ENCODE data around the gene TARS2. TPM values are rescaled to one million over a fixed set of nuclear protein-coding genes. Genes with fewer than 3 reads are reported as not detected.

TARS2 gene
- total and polyA plus RNA-seq, 2 of the 13 experiments (the other 11 are each of a cell fraction or from before 2014, with no cell fraction given) = 21.3 to 22.8 TPM

GRCh38 chr1:150473659-150474058, 13.6 kb upstream of the TARS2 start (continued):
- TF ChIP-seq, protein P1, sequence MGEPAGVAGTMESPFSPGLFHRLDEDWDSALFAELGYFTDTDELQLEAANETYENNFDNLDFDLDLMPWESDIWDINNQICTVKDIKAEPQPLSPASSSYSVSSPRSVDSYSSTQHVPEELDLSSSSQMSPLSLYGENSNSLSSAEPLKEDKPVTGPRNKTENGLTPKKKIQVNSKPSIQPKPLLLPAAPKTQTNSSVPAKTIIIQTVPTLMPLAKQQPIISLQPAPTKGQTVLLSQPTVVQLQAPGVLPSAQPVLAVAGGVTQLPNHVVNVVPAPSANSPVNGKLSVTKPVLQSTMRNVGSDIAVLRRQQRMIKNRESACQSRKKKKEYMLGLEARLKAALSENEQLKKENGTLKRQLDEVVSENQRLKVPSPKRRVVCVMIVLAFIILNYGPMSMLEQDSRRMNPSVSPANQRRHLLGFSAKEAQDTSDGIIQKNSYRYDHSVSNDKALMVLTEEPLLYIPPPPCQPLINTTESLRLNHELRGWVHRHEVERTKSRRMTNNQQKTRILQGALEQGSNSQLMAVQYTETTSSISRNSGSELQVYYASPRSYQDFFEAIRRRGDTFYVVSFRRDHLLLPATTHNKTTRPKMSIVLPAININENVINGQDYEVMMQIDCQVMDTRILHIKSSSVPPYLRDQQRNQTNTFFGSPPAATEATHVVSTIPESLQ (CRISPR knock-in tag; conservative IDR thresholded peaks at IDR 0.05) = no peak
- TF ChIP-seq KMT2B (CRISPR knock-in tag; IDR thresholded peaks at IDR 0.05) (0 out of 2 replicates have a peak, but pooled peaks have one; percentile 50), ZNF550 (CRISPR knock-in tag; IDR thresholded peaks at IDR 0.05; ENCODE audit: borderline replicate concordance) (no peak), ZNF672 (CRISPR knock-in tag; IDR thresholded peaks at IDR 0.05) (no peak), ZNF619 (CRISPR knock-in tag; IDR thresholded peaks at IDR 0.05) (no peak), SATB2 (CRISPR knock-in tag; IDR thresholded peaks at IDR 0.05) (no peak), RBM22 (optimal IDR thresholded peaks at IDR 0.05; ENCODE audit: low read length) (peak; percentile 73), RFX1 (IDR thresholded peaks at IDR 0.05) (no peak), ZNF354B (CRISPR knock-in tag; IDR thresholded peaks at IDR 0.05) (no peak), ZBTB1 (CRISPR knock-in tag; IDR thresholded peaks at IDR 0.05; ENCODE audit: borderline replicate concordance) (no peak), ZFP36 (IDR thresholded peaks at IDR 0.05; ENCODE audit: borderline replicate concordance, low read depth, low read length, partially characterized antibody) (no peak), NCOR1 (IDR thresholded peaks at IDR 0.05; ENCODE audit: borderline replicate concordance, low read length) (no peak; the same call in 1 of the 2 replicates), CHD2 (IDR thresholded peaks at IDR 0.05; ENCODE audit: low read depth, low read length) (no peak), AHDC1 (CRISPR knock-in tag; IDR thresholded peaks at IDR 0.05; ENCODE audit: borderline replicate concordance) (peak; percentile 90; the same call in 1 of the 2 replicates), ZIK1 (CRISPR knock-in tag; IDR thresholded peaks at IDR 0.05; ENCODE audit: borderline replicate concordance, low read depth) (no peak), SP5 (CRISPR knock-in tag; IDR thresholded peaks at IDR 0.05; ENCODE audit: borderline replicate concordance, low read depth) (peak; percentile 62; the same call in 1 of the 2 replicates)
- TF ChIP-seq, protein P2, sequence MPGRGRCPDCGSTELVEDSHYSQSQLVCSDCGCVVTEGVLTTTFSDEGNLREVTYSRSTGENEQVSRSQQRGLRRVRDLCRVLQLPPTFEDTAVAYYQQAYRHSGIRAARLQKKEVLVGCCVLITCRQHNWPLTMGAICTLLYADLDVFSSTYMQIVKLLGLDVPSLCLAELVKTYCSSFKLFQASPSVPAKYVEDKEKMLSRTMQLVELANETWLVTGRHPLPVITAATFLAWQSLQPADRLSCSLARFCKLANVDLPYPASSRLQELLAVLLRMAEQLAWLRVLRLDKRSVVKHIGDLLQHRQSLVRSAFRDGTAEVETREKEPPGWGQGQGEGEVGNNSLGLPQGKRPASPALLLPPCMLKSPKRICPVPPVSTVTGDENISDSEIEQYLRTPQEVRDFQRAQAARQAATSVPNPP (CRISPR knock-in tag; IDR thresholded peaks at IDR 0.05) = no peak
- TF ChIP-seq, protein P3, sequence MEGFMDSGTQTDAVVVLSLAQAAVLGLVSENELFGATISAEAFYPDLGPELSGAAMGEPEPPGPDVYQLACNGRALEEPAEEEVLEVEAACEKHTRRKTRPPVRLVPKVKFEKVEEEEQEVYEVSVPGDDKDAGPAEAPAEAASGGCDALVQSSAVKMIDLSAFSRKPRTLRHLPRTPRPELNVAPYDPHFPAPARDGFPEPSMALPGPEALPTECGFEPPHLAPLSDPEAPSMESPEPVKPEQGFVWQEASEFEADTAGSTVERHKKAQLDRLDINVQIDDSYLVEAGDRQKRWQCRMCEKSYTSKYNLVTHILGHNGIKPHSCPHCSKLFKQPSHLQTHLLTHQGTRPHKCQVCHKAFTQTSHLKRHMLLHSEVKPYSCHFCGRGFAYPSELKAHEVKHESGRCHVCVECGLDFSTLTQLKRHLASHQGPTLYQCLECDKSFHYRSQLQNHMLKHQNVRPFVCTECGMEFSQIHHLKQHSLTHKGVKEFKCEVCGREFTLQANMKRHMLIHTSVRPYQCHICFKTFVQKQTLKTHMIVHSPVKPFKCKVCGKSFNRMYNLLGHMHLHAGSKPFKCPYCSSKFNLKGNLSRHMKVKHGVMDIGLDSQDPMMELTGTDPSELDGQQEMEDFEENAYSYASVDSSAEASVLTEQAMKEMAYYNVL (CRISPR knock-in tag; IDR thresholded peaks at IDR 0.05; ENCODE audit: borderline replicate concordance) = peak; percentile 91
- TF ChIP-seq, protein P4, sequence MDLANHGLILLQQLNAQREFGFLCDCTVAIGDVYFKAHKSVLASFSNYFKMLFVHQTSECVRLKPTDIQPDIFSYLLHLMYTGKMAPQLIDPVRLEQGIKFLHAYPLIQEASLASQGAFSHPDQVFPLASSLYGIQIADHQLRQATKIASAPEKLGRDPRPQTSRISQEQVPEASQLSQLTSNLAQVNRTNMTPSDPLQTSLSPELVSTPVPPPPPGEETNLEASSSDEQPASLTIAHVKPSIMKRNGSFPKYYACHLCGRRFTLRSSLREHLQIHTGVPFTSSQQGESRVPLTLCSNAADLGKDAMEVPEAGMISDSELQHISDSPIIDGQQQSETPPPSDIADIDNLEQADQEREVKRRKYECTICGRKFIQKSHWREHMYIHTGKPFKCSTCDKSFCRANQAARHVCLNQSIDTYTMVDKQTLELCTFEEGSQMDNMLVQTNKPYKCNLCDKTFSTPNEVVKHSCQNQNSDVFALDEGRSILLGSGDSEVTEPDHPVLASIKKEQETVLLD (CRISPR knock-in tag; IDR thresholded peaks at IDR 0.05; ENCODE audit: low read depth) = no peak
